DND-41 (cell line): ENCODE measurements around the gene DOC2B.

Source experiments
- CTCF ChIP-seq: IDR thresholded peaks from 2 replicates; pipeline ENCODE4 v1.5.1; 2012; ENCODE audit warnings: borderline replicate concordance, low read length, moderate library complexity, mild to moderate bottlenecking; ENCODE audit not compliant: poor library complexity, severe bottlenecking; ENCODE audit errors: extremely low read depth
- EZH2 ChIP-seq: IDR thresholded peaks from 3 replicates; pipeline ENCODE4 v1.6.1; 2012; ENCODE audit warnings: borderline replicate concordance, low read depth, mild to moderate bottlenecking, moderate library complexity, low read length, inconsistent platforms; ENCODE audit not compliant: severe bottlenecking

GRCh38 chr17:205148-205669 is 23.8 kb upstream of the DOC2B start:
- TF ChIP-seq EZH2 (no peak), CTCF (no peak)
